Erythroblast (primary cell): Measurements from ENCODE around the gene PTPRD.

Experiments used
- GATA1 ChIP-seq: IDR thresholded peaks from 2 replicates; pipeline ENCODE4 v1.6.1; 2011; ENCODE audit warnings: low read depth, mild to moderate bottlenecking, control low read depth, low read length, moderate library complexity
- POLR2A ChIP-seq: IDR thresholded peaks from 2 replicates; pipeline ENCODE4 v1.6.1; 2011; ENCODE audit warnings: mild to moderate bottlenecking, low read length

- TF ChIP-seq POLR2A (no peak), GATA1 (no peak)
These were observed 576.7 kb downstream of the PTPRD start for GRCh38 chr9:10036095-10036494.
